ENCODE data around the gene TRPV2. TPM values are rescaled to one million over a fixed set of nuclear protein-coding genes. Genes with fewer than 3 reads are reported as not detected.

The TRPV2 gene
- total and polyA plus RNA-seq, 9 of the 15 experiments (the other 6 are each of a cell fraction or from before 2014, with no cell fraction given) = 10.0 to 97.5 (median 30.3) TPM

DNA sequence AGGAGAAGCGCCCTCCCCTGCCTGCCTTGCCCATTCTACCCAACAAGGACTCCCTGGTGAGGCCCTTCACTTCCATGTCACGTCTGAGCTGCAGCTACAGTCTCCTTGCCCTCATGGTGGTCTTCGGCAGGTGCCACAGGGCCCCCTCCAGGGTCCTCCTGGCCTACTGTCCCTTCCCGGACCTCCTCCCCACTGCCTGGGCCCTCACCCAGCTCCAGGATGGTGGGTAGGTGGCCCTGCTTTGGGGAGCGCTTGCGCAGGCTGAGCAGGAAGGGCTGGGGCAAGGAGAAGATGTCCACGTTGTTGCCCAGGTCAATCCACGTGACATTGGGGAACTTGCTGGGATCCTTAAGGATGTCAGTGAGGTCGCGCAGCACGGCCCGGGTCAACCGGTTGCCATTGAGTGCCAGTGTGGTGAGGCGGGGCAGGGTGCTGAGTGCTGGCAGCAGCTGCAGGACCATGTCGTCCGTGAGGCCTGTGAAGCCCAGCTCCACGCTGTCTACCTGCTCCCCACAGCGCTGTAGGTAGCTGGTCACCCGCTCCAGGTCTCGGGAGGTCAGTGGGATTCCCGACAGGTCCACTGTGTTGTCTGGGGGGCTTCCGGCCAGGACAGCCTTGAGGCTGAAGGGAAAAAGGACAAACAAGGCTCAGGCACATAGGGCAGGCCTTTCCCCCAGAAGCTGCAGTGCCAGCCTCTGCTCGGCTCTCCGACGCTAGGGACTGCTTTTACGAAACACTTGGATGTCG is 28.3 kb downstream of the TRPV2 start (continued):
- TF ChIP-seq ZNF311 (CRISPR knock-in tag; IDR thresholded peaks at IDR 0.05) = no peak
- TF ChIP-seq KDM2B (CRISPR knock-in tag; IDR thresholded peaks at IDR 0.05) = no peak
- TF ChIP-seq HMG20A (CRISPR knock-in tag; conservative IDR thresholded peaks at IDR 0.05) = no peak
- TF ChIP-seq CHD7 (IDR thresholded peaks at IDR 0.05; ENCODE audit: low read depth, low read length) = no peak
- TF ChIP-seq, protein P1, sequence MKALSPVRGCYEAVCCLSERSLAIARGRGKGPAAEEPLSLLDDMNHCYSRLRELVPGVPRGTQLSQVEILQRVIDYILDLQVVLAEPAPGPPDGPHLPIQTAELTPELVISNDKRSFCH (CRISPR knock-in tag; IDR thresholded peaks at IDR 0.05) = no peak
- TF ChIP-seq, protein P1 (tag; IDR thresholded peaks at IDR 0.05) = no peak
- TF ChIP-seq SMAD1 (IDR thresholded peaks at IDR 0.05; ENCODE audit: low read depth, low read length, partially characterized antibody) = no peak
- TF ChIP-seq PTBP1 (IDR thresholded peaks at IDR 0.05; ENCODE audit: low read depth, low read length) = 0 out of 2 replicates have a peak, but pooled peaks have one; percentile 70
- TF ChIP-seq DEAF1 (CRISPR knock-in tag; IDR thresholded peaks at IDR 0.05) = no peak
- no peak for TF ChIP-seq NEUROD1 (IDR thresholded peaks at IDR 0.05; ENCODE audit: borderline replicate concordance, low read depth, low read length, partially characterized antibody)
- peak; percentile 25 for TF ChIP-seq SIRT6 (IDR thresholded peaks at IDR 0.05; ENCODE audit: low read depth, low read length)
- no peak for TF ChIP-seq MEIS2 (IDR thresholded peaks at IDR 0.05; ENCODE audit: partially characterized antibody)
- no peak for TF ChIP-seq GTF2A2 (tag; IDR thresholded peaks at IDR 0.05)
